HG03354 (cell line): ENCODE results near the gene PKDCC.
"Not testable (repeated sequence)": the region's sequence is repeated elsewhere in the genome, so short reads cannot be mapped to it uniquely, and the experiment has no call there.

ENCODE experiments used
- ATAC-seq: cut with Tn5 transposase; IDR thresholded peaks from one replicate; pipeline ENCODE4 v1.9.1; 2021; ENCODE audit warnings: mild to moderate bottlenecking; ENCODE audit not compliant: unreplicated experiment, poor library complexity, severe bottlenecking

PKDCC gene

GRCh38 chr2:42029639-42030199 lies 18.1 kb upstream of the PKDCC start:
- no peak for ATAC-seq

GRCh38 chr2:42030200-42030759 lies 17.5 kb upstream of the PKDCC start:
- ATAC-seq: no peak

GRCh38 chr2:42030829-42031228 lies 17.0 kb upstream of the PKDCC start:
- no peak for ATAC-seq

- ATAC-seq: no peak
Measured at GRCh38 chr2:42031281-42032223, 16.3 kb upstream of the PKDCC start.

DNA sequence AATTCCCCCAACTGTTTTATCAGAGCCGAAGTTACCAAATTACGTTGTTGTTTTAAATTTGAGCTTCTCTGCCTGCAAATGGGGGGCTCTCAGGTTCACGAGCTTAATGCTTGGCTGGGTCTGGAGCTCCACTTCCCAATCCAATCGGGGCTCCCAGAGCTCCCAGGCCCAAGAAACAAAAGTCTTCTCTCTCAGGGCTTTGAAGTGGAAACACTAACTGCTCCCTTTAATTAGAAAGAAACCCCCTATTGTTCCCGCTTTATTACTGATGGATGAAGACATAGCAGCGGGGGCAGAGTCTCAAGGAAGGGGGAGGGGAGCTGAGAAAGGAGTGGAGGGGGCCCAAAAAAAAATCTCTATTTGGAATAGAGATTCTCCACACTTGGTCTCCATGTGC lies 15.6 kb upstream of the PKDCC start:
- no peak for ATAC-seq

- no peak for ATAC-seq
Measured at GRCh38 chr2:42032745-42033144, 15.1 kb upstream of the PKDCC start.

DNA sequence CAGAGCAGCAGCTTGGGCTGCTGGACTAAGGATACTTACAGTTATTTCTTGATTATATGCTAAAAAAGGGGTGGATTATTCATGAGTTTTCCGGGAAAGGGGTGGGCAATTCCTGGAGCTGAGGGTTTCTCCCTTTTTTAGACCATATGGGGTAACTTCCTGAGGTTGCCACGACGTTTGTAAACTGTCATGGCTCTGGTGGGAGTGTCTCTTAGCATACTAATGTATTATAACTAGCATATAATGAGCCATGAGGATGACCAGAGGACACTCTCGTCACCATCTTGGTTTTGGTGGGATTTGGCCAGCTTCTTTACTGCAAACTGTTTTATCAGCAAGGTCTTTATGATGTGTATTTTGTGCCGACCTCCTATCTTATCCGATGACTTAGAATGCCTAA lies 13.7 kb upstream of the PKDCC start:
- not testable (repeated sequence) for ATAC-seq

DNA sequence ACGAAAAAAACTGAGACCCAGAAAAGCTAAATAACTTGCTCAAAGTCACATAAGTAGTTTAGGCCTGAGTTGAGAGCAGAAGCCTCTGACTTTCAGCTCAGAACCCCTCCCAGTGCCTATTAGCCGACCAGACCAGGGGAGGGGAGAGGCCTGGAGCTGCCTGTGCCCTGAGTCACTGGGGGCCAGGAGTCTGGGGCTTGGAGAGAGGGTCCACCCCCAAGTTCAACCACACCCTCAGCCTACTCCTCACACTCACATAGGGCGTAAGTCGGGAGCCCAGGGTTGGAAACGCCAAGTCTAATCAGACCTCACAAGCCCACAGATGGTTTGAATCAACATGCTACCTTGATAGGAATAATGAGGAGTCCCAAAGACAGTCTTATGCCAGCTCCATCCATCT lies 12.6 kb upstream of the PKDCC start:
- ATAC-seq: no peak

DNA sequence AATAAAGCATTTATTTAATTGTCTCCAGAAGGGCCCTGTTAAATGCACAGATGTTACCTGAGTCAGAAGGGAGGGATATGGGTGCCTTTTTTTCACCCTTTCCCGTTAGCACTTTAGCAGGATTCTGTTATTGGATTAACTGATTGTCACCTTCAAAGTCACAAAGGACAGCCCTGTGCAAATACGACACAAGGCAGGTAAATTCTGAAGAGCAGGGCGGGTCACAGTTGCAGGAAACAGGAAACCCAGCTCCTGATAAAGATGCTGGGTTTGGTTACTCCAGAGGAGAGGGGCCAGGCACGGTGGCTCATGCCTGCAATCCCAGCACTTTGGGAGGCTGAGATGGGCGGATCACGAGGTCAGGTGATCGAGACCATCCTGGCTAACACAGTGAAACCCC lies 11.4 kb upstream of the PKDCC start:
- ATAC-seq: no peak

- no peak for ATAC-seq
Measured at GRCh38 chr2:42036940-42037339, 10.9 kb upstream of the PKDCC start.

GRCh38 chr2:42040643-42041278 lies 7.1 kb upstream of the PKDCC start:
- no peak for ATAC-seq

DNA sequence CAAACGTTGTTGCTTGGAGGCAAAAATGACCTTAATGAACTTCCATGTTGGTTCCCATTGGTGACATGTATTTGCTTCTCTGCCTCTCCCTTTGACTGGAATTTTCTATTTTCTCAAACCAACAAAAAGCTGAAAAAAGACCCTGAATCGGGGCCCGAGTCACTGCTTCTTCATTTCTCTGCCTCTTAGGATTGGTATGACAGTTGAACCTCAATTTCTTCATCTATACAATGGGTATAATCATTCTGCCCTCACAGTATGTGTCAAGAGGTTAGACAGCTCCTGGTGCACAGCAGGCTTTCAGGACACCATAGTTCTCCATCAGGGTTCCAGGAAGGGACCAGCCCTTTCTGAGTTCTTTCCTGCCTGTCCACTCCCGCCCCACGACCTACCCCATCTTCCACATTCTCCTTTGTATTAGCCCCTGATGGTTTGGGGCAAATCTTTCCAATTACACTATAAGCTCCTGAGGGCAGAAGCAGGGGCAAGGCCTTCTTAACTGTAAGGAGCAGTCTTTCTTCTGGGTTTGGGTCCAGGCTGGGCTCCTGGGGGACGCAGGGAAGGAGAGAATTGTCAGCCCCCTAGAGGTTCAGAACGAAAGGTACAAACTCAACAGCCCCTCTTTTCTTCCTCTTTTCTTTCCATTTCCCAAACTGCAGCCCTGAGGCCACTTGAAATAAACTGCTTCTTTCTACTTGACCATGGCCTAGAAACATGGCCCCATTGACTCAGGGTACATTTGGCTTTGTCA lies 6.3 kb upstream of the PKDCC start:
- ATAC-seq: no peak

GRCh38 chr2:42042631-42043355 lies 5.0 kb upstream of the PKDCC start:
- ATAC-seq: no peak

GRCh38 chr2:42043789-42044394 lies 3.9 kb upstream of the PKDCC start:
- ATAC-seq: no peak

- ATAC-seq: no peak
Measured at GRCh38 chr2:42044939-42045338, 2.9 kb upstream of the PKDCC start.

- ATAC-seq: no peak
Measured at GRCh38 chr2:42045352-42045751, 2.5 kb upstream of the PKDCC start.

- no peak for ATAC-seq
Measured at GRCh38 chr2:42045848-42046748, 1.7 kb upstream of the PKDCC start.
